ENCODE data around the gene CYTH1. TPM values are rescaled to one million over a fixed set of nuclear protein-coding genes. Genes with fewer than 3 reads are reported as not detected.

Gene CYTH1
- total and polyA plus RNA-seq, 7 donors: 18.7 to 40.4 (median 29.8) TPM

DNA sequence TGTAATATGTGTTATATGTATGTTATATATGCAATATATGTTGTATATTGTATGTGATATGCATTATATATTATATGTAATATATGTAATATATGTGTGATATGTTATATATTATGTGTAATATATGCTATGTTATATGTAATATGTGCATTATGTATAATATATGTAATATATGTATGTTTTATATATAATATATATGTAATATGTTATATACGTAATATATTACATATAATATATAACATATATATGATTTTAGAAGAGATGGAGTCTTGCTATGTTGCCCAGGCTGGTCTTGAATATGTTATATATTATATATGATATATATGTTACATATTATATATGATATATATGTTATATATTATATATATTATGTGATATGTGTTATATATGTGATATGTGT, 139.4 kb downstream of the CYTH1 start:
- TF ChIP-seq, protein P1, sequence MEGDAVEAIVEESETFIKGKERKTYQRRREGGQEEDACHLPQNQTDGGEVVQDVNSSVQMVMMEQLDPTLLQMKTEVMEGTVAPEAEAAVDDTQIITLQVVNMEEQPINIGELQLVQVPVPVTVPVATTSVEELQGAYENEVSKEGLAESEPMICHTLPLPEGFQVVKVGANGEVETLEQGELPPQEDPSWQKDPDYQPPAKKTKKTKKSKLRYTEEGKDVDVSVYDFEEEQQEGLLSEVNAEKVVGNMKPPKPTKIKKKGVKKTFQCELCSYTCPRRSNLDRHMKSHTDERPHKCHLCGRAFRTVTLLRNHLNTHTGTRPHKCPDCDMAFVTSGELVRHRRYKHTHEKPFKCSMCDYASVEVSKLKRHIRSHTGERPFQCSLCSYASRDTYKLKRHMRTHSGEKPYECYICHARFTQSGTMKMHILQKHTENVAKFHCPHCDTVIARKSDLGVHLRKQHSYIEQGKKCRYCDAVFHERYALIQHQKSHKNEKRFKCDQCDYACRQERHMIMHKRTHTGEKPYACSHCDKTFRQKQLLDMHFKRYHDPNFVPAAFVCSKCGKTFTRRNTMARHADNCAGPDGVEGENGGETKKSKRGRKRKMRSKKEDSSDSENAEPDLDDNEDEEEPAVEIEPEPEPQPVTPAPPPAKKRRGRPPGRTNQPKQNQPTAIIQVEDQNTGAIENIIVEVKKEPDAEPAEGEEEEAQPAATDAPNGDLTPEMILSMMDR (IDR thresholded peaks at IDR 0.05): no peak
- no peak for ATAC-seq
- DNase-seq: no peak
- intact Hi-C loops (cut with DNase I): no loop called here
- H3K9me3 ChIP-seq: no peaks in the 10 kb centered on the region
- H3K4me1 ChIP-seq: no peaks in the 10 kb centered on the region
- H3K27ac ChIP-seq: no peak overlapping the region
- 91 to 98% (median 92%) methylated on average over 1 of the region's 1 CpG for WGBS, 3 donors
- H3K27me3 ChIP-seq (ENCODE audit: insufficient read depth in 3 of 3, low read length in 2 of 3): peaks cover 0 to 4% (median 0%) of the 10 kb centered on the region in 3 donors
- no peak overlapping the region for H3K4me3 ChIP-seq
- H3K36me3 ChIP-seq (ENCODE audit: insufficient read depth in 1 of 2, low read depth in 1 of 2): no peaks in the 10 kb centered on the region

DNA sequence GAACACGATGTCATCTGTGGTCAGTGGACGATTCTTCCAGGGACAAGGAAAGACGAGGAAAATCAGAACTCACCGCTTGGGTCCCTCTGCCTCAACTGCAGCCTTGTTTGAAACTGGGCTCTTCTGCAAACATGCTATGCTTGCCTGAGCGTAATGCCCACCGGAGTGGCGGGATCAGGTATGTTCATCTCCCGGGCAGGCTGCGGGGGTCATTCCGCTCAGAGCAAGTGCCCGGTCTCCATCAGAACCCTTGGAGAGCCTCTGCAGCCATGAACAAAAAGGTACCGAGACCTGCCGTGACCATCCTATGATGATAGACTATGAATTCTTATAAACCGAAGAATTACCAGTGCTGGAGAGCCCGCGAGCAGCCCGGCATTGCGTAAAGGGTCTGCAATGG, 140.4 kb downstream of the CYTH1 start:
- ATAC-seq (no peak), DNase-seq (no peak)
- Histone ChIP-seq H3K4me3 (no peak overlapping the region), H3K9me3 (no peaks in the 10 kb centered on the region), H3K36me3 (ENCODE audit: insufficient read depth in 1 of 2, low read depth in 1 of 2) (no peaks in the 10 kb centered on the region), H3K27ac (no peak overlapping the region), H3K4me1 (no peaks in the 10 kb centered on the region), H3K27me3 (ENCODE audit: insufficient read depth in 3 of 3, low read length in 2 of 3) (peaks cover 0 to 4% (median 0%) of the 10 kb centered on the region in 3 donors)
- TF ChIP-seq, protein P1 (IDR thresholded peaks at IDR 0.05): no peak
- intact Hi-C loops (cut with DNase I): no loop called here
- WGBS, 3 donors: 91 to 96% (median 92%) methylated on average over 17 to 18 of the region's 18 CpGs

DNA sequence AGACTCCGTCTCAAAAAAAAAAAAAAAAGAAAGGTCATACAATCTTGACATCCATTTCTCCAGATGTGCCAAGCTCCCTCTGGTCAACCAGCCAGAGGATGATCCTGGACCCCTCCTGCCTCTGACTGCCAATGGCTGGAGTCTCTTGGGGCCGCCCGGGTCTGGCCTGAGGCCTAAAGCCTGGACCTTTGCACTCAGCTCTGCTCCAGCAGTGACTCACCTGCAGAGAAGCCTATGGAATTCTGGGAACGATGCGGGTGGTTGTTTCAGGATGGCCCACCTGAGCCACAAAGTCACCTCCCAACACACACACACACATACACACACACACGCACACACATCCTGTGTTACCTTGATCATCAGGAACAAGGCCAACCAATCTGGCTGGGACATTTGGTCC, 140.8 kb downstream of the CYTH1 start:
- intact Hi-C loops (cut with DNase I): no loop called here
- no peaks in the 10 kb centered on the region for H3K4me1 ChIP-seq

DNA sequence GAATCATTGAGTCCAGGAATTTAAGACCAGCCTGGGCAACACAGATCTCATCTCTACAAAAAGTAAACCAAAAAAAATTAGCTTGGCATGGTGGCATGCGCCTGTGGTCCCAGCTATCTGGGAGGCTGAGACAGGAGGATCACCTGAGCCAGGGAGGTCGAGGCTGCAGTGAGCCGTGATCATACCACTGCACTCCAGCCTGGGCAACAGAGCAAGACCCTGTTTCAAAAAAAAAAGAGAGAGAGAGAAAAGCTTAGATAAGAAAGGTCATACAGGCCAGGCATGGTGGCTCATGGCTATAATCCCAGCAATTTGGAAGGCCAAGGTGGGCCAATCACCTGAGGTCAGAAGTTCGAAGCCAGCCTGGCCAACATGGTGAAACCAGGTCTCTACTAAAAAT, 141.4 kb downstream of the CYTH1 start:
- Histone ChIP-seq H3K4me1 (no peaks in the 10 kb centered on the region), H3K9me3 (no peaks in the 10 kb centered on the region), H3K27ac (no peak overlapping the region), H3K36me3 (ENCODE audit: insufficient read depth in 1 of 2, low read depth in 1 of 2) (no peaks in the 10 kb centered on the region), H3K27me3 (ENCODE audit: insufficient read depth in 3 of 3, low read length in 2 of 3) (peaks cover 0 to 4% (median 0%) of the 10 kb centered on the region in 3 donors), H3K4me3 (no peak overlapping the region)
- ATAC-seq (no peak), DNase-seq (no peak)
- TF ChIP-seq, protein P1 (IDR thresholded peaks at IDR 0.05): no peak
- WGBS, 3 donors: 82 to 100% (median 84%) methylated on average over 4 of the region's 4 CpGs
- intact Hi-C loops (cut with DNase I): no loop called here

More for the DNA sequence above, 140.8 kb downstream of the CYTH1 start:
- Histone ChIP-seq H3K27me3 (ENCODE audit: insufficient read depth in 3 of 3, low read length in 2 of 3) (peaks cover 0 to 4% (median 0%) of the 10 kb centered on the region in 3 donors), H3K36me3 (ENCODE audit: insufficient read depth in 1 of 2, low read depth in 1 of 2) (no peaks in the 10 kb centered on the region), H3K9me3 (no peaks in the 10 kb centered on the region), H3K4me3 (no peak overlapping the region), H3K27ac (no peak overlapping the region)
- TF ChIP-seq, protein P1 (IDR thresholded peaks at IDR 0.05): no peak
- ATAC-seq (no peak), DNase-seq (no peak)
- WGBS, 3 donors: 84 to 94% (median 93%) methylated on average over 6 of the region's 6 CpGs
